GM23338 (cell line): Measurements from ENCODE around the gene PSMB8.

Experiments
- TF ChIP-seq, protein P1 (sequence below), 2 experiments: fragments of 200-600 bp in 1 of 2; sonication (generic) in 1 of 2; conservative IDR thresholded peaks; 2 replicates each; pipeline versions ENCODE4 v1.5.1 to v1.6.1; 2016 to 2017; ENCODE audit warnings: antibody characterized with exemption in 2 of 2, low read depth in 2 of 2, mild to moderate bottlenecking in 2 of 2, moderate library complexity in 1 of 2
- TF ChIP-seq, protein P2 (sequence below): IDR thresholded peaks from one replicate; pipeline ENCODE4 v1.6.1; 2018; ENCODE audit warnings: antibody characterized with exemption; ENCODE audit not compliant: unreplicated experiment

DNA sequence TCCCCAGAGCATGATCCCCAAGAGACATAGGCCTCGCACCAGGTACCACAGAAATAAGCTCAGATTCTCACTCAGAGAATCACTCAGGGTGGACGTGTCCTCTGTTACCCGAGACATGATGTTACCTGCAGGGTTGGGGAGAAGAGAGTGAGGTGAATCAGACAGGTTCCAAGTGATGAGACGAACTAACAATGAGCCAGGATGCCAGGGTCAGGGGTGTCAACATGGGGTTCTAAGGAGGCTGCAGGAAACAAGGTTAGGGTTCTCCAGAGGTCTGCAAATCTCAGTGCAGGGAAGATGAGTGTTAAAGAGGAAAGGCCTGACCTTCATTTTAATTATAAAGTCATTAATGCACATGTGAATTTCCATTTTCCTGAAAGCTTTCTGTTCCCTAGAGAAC is 7.2 kb upstream of the PSMB8 start:
- TF ChIP-seq, protein P1, sequence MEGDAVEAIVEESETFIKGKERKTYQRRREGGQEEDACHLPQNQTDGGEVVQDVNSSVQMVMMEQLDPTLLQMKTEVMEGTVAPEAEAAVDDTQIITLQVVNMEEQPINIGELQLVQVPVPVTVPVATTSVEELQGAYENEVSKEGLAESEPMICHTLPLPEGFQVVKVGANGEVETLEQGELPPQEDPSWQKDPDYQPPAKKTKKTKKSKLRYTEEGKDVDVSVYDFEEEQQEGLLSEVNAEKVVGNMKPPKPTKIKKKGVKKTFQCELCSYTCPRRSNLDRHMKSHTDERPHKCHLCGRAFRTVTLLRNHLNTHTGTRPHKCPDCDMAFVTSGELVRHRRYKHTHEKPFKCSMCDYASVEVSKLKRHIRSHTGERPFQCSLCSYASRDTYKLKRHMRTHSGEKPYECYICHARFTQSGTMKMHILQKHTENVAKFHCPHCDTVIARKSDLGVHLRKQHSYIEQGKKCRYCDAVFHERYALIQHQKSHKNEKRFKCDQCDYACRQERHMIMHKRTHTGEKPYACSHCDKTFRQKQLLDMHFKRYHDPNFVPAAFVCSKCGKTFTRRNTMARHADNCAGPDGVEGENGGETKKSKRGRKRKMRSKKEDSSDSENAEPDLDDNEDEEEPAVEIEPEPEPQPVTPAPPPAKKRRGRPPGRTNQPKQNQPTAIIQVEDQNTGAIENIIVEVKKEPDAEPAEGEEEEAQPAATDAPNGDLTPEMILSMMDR (conservative IDR thresholded peaks at IDR 0.05; ENCODE audit: low read depth in 2 of 2) = no peak
- TF ChIP-seq, protein P2, sequence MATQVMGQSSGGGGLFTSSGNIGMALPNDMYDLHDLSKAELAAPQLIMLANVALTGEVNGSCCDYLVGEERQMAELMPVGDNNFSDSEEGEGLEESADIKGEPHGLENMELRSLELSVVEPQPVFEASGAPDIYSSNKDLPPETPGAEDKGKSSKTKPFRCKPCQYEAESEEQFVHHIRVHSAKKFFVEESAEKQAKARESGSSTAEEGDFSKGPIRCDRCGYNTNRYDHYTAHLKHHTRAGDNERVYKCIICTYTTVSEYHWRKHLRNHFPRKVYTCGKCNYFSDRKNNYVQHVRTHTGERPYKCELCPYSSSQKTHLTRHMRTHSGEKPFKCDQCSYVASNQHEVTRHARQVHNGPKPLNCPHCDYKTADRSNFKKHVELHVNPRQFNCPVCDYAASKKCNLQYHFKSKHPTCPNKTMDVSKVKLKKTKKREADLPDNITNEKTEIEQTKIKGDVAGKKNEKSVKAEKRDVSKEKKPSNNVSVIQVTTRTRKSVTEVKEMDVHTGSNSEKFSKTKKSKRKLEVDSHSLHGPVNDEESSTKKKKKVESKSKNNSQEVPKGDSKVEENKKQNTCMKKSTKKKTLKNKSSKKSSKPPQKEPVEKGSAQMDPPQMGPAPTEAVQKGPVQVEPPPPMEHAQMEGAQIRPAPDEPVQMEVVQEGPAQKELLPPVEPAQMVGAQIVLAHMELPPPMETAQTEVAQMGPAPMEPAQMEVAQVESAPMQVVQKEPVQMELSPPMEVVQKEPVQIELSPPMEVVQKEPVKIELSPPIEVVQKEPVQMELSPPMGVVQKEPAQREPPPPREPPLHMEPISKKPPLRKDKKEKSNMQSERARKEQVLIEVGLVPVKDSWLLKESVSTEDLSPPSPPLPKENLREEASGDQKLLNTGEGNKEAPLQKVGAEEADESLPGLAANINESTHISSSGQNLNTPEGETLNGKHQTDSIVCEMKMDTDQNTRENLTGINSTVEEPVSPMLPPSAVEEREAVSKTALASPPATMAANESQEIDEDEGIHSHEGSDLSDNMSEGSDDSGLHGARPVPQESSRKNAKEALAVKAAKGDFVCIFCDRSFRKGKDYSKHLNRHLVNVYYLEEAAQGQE = no peak
